Osteocyte (in vitro differentiated cells): ENCODE measurements around the gene RAB42. TPM values are rescaled to one million over a fixed set of nuclear protein-coding genes. Genes with fewer than 3 reads are reported as not detected.
"Not testable (repeated sequence)": the region's sequence is repeated elsewhere in the genome, so short reads cannot be mapped to it uniquely, and the experiment has no call there.

Experiments used
- DNase-seq: peaks from one replicate; pipeline ENCODE4 v3.0.0; 2021; ENCODE audit warnings: mixed read lengths; ENCODE audit not compliant: unreplicated experiment; ENCODE audit errors: extremely low spot score
- H3K27ac Mint-ChIP-seq: one replicate; pipeline ENCODE4 v1.8.0; 2021; ENCODE audit warnings: mild to moderate bottlenecking, mixed read lengths; ENCODE audit not compliant: unreplicated experiment
- H3K27me3 Mint-ChIP-seq: one replicate; pipeline ENCODE4 v1.8.0; 2021; ENCODE audit warnings: mixed read lengths; ENCODE audit not compliant: unreplicated experiment
- H3K36me3 Mint-ChIP-seq: one replicate; pipeline ENCODE4 v1.8.0; 2021; ENCODE audit warnings: mixed read lengths; ENCODE audit not compliant: unreplicated experiment
- H3K4me1 Mint-ChIP-seq: one replicate; pipeline ENCODE4 v1.8.0; 2021; ENCODE audit warnings: mixed read lengths; ENCODE audit not compliant: unreplicated experiment
- H3K4me3 Mint-ChIP-seq: one replicate; pipeline ENCODE4 v1.8.0; 2021; ENCODE audit warnings: mild to moderate bottlenecking, moderate library complexity, mixed read lengths; ENCODE audit not compliant: unreplicated experiment
- H3K9me3 Mint-ChIP-seq: one replicate; pipeline ENCODE4 v1.8.0; 2021; ENCODE audit warnings: mixed read lengths; ENCODE audit not compliant: unreplicated experiment
- total RNA-seq: library from RNA; stranded (reverse); gene quantifications from 2 replicates; pipeline ENCODE4 v1.2.1, GENCODE V29; 2021
- TF ChIP-seq, protein P1 (sequence below): fragments of 200-600 bp; sonication (generic); IDR thresholded peaks from 2 replicates; pipeline ENCODE4 v1.5.0; 2021; ENCODE audit warnings: antibody characterized with exemption, mild to moderate bottlenecking, moderate library complexity

The RAB42 gene
- total RNA-seq, 1 donor from 2014 or later = 0.56 TPM

DNA sequence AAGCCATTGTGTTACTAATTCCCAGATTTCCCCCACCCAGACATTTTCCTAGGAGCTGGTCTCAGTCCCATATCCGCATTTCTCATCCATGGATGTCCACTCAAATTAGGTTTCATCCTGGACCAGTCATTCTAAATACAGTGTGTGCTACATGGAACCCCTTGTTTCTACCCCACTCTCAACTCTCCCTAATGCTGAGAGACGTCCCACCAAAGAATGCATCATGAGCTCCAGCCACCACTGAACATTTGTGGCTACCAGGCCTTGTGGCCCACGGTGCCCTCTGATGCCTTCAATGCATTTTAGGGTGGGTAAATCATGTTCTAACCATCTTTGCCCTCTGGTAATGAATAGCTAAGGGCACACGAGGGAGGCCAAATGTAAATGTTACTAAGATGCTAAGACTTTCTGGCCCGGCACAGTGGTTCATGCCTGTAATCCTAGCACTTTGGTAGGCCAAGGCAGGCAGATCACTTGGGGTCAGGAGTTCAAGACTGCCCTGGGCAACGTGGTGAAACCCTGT, 13.3 kb upstream of the RAB42 start:
- Mint-ChIP-seq H3K27ac (peak overlapping the region; percentile 57), H3K9me3 (no peaks in the 10 kb centered on the region), H3K27me3 (no peaks in the 10 kb centered on the region), H3K36me3 (peaks cover 27% of the 10 kb centered on the region), H3K4me3 (peak overlapping the region; percentile 14), H3K4me1 (peaks cover 25% of the 10 kb centered on the region)
- TF ChIP-seq, protein P1, sequence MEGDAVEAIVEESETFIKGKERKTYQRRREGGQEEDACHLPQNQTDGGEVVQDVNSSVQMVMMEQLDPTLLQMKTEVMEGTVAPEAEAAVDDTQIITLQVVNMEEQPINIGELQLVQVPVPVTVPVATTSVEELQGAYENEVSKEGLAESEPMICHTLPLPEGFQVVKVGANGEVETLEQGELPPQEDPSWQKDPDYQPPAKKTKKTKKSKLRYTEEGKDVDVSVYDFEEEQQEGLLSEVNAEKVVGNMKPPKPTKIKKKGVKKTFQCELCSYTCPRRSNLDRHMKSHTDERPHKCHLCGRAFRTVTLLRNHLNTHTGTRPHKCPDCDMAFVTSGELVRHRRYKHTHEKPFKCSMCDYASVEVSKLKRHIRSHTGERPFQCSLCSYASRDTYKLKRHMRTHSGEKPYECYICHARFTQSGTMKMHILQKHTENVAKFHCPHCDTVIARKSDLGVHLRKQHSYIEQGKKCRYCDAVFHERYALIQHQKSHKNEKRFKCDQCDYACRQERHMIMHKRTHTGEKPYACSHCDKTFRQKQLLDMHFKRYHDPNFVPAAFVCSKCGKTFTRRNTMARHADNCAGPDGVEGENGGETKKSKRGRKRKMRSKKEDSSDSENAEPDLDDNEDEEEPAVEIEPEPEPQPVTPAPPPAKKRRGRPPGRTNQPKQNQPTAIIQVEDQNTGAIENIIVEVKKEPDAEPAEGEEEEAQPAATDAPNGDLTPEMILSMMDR = no peak
- DNase-seq = no peak

DNA sequence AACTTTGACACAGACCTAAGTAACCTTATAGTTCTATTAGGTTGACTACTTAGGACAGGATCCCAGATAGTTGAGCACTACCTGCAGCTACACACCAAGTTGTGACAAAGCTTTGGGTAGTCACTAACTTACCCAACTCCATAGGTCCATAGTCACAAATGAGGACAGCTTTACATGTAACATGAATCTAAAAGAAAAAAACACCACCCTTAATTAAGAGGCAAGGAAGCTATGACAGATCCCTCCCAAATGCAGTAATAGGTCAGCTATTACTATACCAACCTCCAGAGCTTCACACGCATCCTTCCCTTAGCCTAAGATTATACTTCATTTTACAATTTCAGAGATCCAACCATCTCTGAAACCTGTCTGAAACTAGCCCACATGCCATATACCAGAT, 12.7 kb upstream of the RAB42 start:
- DNase-seq = no peak
- Mint-ChIP-seq H3K27me3 (no peaks in the 10 kb centered on the region), H3K36me3 (peaks cover 27% of the 10 kb centered on the region), H3K4me3 (peak overlapping the region; percentile 90), H3K9me3 (no peaks in the 10 kb centered on the region), H3K4me1 (peaks cover 25% of the 10 kb centered on the region), H3K27ac (peak overlapping the region; percentile 67)
- TF ChIP-seq, protein P1 = no peak

DNA sequence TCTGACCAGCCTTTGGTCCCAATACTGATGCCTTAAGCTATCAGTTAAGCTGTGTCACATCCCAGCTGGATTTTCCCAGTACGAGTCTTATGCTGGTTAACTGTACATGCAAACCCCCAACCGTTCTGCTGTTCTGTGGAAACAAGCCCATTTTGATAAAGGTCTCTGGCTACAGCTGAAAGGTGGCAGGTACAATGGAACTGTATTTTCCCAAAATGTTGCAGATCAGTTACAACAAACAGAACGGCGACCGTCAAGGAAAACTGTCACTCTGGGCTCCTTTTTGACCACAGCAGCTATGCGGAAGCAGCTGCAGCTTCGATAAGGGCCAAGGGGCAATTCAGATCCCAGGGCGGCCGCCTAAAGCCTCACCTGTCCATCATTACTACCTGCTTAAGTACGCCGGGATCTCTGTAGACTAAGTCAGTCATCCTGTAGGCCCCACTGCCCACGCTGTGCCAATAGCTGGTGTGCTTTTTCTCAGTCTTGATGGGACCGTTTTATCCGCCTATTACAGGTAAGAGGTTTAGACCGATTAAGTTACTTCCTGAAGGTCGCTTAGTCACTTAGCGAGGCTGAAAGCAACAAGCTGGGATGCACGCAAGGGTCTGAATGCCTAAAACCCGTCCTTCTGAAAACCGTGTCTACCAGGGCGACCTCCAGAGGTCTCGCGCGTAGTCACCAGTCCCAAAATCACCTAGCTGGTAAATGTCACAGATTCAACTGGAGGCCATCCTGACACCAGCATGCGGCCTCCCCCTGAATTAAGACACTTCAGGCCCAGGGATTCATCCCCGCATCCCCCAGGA, 11.1 kb upstream of the RAB42 start:
- no peaks in the 10 kb centered on the region for H3K27me3 Mint-ChIP-seq
- TF ChIP-seq, protein P1 = no peak
- DNase-seq = no peak
- peaks cover 23% of the 10 kb centered on the region for H3K36me3 Mint-ChIP-seq
- peaks cover 25% of the 10 kb centered on the region for H3K4me1 Mint-ChIP-seq
- H3K9me3 Mint-ChIP-seq = no peaks in the 10 kb centered on the region
- H3K27ac Mint-ChIP-seq = peak overlapping the region; percentile 88
- H3K4me3 Mint-ChIP-seq = peak overlapping the region; percentile 90

DNA sequence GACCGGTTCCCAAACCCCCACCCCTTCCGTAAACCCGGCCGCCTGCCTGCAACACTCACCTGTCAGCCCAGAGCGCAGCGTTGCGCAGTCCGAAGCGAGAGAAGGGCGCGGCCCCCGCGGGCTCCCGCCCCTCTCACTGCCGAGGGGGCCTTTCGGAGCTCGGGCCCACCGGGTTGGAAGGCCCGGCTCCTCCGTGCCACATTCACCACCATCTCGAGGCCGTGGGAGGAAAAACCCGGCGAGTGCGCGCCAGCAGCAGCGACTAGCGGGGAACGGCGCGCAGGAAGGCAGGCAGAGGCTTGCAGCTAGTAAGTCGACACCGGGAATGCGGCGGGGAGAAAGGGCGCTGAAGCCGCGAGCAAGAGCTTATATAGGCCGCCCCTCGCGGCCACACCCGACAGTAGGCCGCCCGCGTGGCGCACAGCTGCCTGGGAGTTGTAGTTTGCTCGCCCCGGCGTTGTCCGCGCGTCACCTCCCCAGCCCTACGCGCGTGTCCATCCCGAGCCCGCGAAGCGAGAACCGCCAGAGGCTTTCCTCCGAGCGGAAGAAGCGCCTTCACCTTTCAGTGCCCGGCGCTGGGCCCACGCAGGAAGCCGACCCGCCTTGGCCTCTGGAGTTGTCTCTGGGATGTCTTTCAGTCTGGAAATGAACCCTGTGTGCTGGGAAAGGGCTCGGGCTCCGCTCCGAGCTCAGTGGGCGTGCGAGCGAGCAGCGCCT, 10.4 kb upstream of the RAB42 start:
- Mint-ChIP-seq H3K4me1 (peaks cover 25% of the 10 kb centered on the region), H3K27ac (peak overlapping the region; percentile 88), H3K36me3 (peaks cover 23% of the 10 kb centered on the region), H3K4me3 (peak overlapping the region; percentile 90), H3K27me3 (no peaks in the 10 kb centered on the region), H3K9me3 (no peaks in the 10 kb centered on the region)
- peak; percentile 98 for DNase-seq
- TF ChIP-seq, protein P1 = peak; percentile 15

DNA sequence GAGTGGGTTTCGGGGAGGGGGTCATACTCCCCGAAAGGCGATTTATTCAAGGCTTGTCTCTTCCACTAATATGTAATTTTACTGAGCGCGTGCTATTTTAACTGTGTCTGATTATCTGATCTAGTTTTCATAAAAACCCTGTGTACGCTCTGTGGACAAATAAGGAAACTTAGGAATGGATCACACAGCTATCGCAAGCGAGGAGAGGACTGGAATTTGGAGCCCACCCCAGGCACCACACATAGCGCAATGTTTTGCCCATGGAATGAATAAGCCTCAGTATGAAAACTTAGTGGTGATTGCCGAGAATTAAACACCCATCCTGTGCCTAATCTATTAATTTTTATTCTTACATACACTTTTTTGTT, 9.8 kb upstream of the RAB42 start:
- no peaks in the 10 kb centered on the region for H3K27me3 Mint-ChIP-seq
- peaks cover 23% of the 10 kb centered on the region for H3K36me3 Mint-ChIP-seq
- DNase-seq = no peak
- TF ChIP-seq, protein P1 = no peak
- H3K27ac Mint-ChIP-seq = peak overlapping the region; percentile 88
- peaks cover 25% of the 10 kb centered on the region for H3K4me1 Mint-ChIP-seq
- no peaks in the 10 kb centered on the region for H3K9me3 Mint-ChIP-seq
- peak overlapping the region; percentile 90 for H3K4me3 Mint-ChIP-seq

DNA sequence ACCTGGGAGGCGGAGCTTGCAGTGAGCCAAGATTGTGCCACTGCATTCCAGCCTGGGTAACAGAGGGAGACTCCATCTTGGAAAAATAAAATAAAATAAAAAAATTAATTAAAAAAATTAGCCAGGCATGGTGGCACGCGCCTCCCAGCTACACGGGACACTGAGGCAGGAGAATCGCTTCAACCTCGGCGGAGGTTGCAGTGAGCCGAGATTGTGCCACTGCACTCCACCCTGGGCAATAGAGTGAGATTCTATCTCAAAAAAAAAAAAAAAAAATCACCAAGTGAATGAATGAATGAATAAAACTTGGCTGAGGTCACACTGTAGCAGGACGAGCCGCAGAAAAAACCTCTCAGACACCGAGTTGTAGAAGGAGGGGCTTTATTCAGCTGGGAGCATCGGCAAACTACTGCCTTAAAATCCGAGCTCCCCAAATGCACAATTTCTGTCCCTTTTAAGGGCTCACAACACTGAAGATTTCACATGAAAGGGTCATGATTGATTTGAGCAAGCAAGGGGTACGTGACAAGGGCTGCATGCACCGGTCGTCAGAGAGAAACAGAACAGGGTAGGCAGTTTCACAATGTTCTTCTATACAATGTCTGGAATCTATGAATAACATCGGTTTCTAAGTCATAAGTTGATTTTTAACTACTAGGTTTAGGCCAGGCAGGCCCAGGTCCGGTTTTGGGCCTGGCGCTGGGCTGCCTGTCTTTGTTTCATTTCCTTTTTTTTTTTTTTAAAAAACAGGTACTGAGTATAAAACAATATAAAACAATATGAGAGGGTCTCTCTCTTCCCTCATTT, 5.3 kb upstream of the RAB42 start:
- not testable (repeated sequence) for H3K27me3 Mint-ChIP-seq, H3K4me3 Mint-ChIP-seq, H3K9me3 Mint-ChIP-seq, H3K27ac Mint-ChIP-seq, DNase-seq, H3K36me3 Mint-ChIP-seq
- peaks cover 17% of the 10 kb centered on the region for H3K4me1 Mint-ChIP-seq
